BE2C (cell line): ENCODE results near the gene AGAP5. TPM values are rescaled to one million over a fixed set of nuclear protein-coding genes. Genes with fewer than 3 reads are reported as not detected.
"Not testable (repeated sequence)": the region's sequence is repeated elsewhere in the genome, so short reads cannot be mapped to it uniquely, and the experiment has no call there.

Experiments used
- DNase-seq: peaks from one replicate; pipeline ENCODE4 v3.0.0-alpha.2; 2020
- H3K27me3 ChIP-seq: fragments of 250-450 bp; sonication (Bioruptor Pico); 2 replicates; pipeline ENCODE4 v1.5.1; 2020; ENCODE audit warnings: mild to moderate bottlenecking
- H3K36me3 ChIP-seq: fragments of 250-450 bp; sonication (Bioruptor Pico); 2 replicates; pipeline ENCODE4 v1.5.1; 2020; ENCODE audit warnings: mild to moderate bottlenecking
- H3K4me1 ChIP-seq: fragments of 250-450 bp; sonication (Bioruptor Pico); 2 replicates; pipeline ENCODE4 v1.5.1; 2020
- H3K4me3 ChIP-seq: 2 replicates; pipeline ENCODE4 v1.5.1; 2011; ENCODE audit warnings: low read depth, low read length
- H3K9me3 ChIP-seq: fragments of 250-450 bp; sonication (Bioruptor Pico); 2 replicates; pipeline ENCODE4 v1.5.1; 2020
- CTCF ChIP-seq: IDR thresholded peaks from 2 replicates; pipeline ENCODE4 v1.5.1; 2012; ENCODE audit warnings: mild to moderate bottlenecking, low read depth, low read length
- polyA plus RNA-seq: library from polyadenylated mRNA; unstranded; fragments of >200 nt; gene quantifications from one replicate; pipeline ENCODE4 v1.2.1, GENCODE V29; 2012; ENCODE audit warnings: low read depth, missing spikeins; ENCODE audit not compliant: insufficient read length, insufficient read depth

AGAP5 gene
- polyA plus RNA-seq = 9.6 TPM

- not testable (repeated sequence) for H3K36me3 ChIP-seq, H3K4me3 ChIP-seq, H3K27me3 ChIP-seq, DNase-seq, H3K9me3 ChIP-seq, H3K4me1 ChIP-seq
Observed at GRCh38 chr10:73697675-73698159, at the start of gene AGAP5. TSS of gene AGAP5 (minus strand) at chr10:73698109. CDS start at chr10:73697755, 354 bp downstream.

- Histone ChIP-seq H3K4me1 (peaks cover 5% of the 10 kb centered on the region), H3K9me3 (no peaks in the 10 kb centered on the region), H3K4me3 (no peak overlapping the region), H3K27me3 (no peaks in the 10 kb centered on the region), H3K36me3 (peaks cover 44% of the 10 kb centered on the region)
- no peak for TF ChIP-seq CTCF
- no peak for DNase-seq
Observed at GRCh38 chr10:73746721-73747120, 48.8 kb upstream of the AGAP5 start.

- peaks cover 5% of the 10 kb centered on the region for H3K4me1 ChIP-seq
- DNase-seq = peak; percentile 59
- peak overlapping the region; percentile 97 for H3K4me3 ChIP-seq
- no peak for TF ChIP-seq CTCF
- H3K27me3 ChIP-seq = no peaks in the 10 kb centered on the region
- H3K36me3 ChIP-seq = peaks cover 34% of the 10 kb centered on the region
- H3K9me3 ChIP-seq = no peaks in the 10 kb centered on the region
Observed at GRCh38 chr10:73744664-73744975, 46.7 kb upstream of the AGAP5 start.

- Histone ChIP-seq H3K36me3 (peaks cover 32% of the 10 kb centered on the region), H3K9me3 (no peaks in the 10 kb centered on the region), H3K27me3 (no peaks in the 10 kb centered on the region), H3K4me3 (peak within 1 kb of the TSS; percentile 97), H3K4me1 (peaks cover 5% of the 10 kb centered on the region)
- TF ChIP-seq CTCF = peak; percentile 17; the same call in 1 of the 2 replicates
- peak; percentile 95 for DNase-seq
Observed at GRCh38 chr10:73743905-73744663, 46.2 kb upstream of the AGAP5 start, which contains the start of gene SEC24C. TSS of gene SEC24C (plus strand) at chr10:73744372. CDS start at chr10:73746833, 2,461 bp downstream.

GRCh38 chr10:73743327-73743904 is 45.5 kb upstream of the AGAP5 start:
- peaks cover 5% of the 10 kb centered on the region for H3K4me1 ChIP-seq
- TF ChIP-seq CTCF = no peak
- DNase-seq = no peak
- no peaks in the 10 kb centered on the region for H3K27me3 ChIP-seq
- H3K4me3 ChIP-seq = peak overlapping the region; percentile 97
- peaks cover 25% of the 10 kb centered on the region for H3K36me3 ChIP-seq
- H3K9me3 ChIP-seq = no peaks in the 10 kb centered on the region

- H3K4me3 ChIP-seq = no peak overlapping the region
- no peaks in the 10 kb centered on the region for H3K27me3 ChIP-seq
- DNase-seq = no peak
- H3K36me3 ChIP-seq = peaks cover 17% of the 10 kb centered on the region
- TF ChIP-seq CTCF = no peak
- peaks cover 5% of the 10 kb centered on the region for H3K4me1 ChIP-seq
- no peaks in the 10 kb centered on the region for H3K9me3 ChIP-seq
Observed at GRCh38 chr10:73742454-73742734, 44.5 kb upstream of the AGAP5 start.

GRCh38 chr10:73740501-73741254 is 42.8 kb upstream of the AGAP5 start:
- not testable (repeated sequence) for H3K9me3 ChIP-seq, DNase-seq, H3K4me3 ChIP-seq

More at GRCh38 chr10:73740501-73741254, 42.8 kb upstream of the AGAP5 start:
- not testable (repeated sequence) for H3K36me3 ChIP-seq, H3K27me3 ChIP-seq, H3K4me1 ChIP-seq
